ENCODE data around the gene LINC00237.

The LINC00237 gene

DNA sequence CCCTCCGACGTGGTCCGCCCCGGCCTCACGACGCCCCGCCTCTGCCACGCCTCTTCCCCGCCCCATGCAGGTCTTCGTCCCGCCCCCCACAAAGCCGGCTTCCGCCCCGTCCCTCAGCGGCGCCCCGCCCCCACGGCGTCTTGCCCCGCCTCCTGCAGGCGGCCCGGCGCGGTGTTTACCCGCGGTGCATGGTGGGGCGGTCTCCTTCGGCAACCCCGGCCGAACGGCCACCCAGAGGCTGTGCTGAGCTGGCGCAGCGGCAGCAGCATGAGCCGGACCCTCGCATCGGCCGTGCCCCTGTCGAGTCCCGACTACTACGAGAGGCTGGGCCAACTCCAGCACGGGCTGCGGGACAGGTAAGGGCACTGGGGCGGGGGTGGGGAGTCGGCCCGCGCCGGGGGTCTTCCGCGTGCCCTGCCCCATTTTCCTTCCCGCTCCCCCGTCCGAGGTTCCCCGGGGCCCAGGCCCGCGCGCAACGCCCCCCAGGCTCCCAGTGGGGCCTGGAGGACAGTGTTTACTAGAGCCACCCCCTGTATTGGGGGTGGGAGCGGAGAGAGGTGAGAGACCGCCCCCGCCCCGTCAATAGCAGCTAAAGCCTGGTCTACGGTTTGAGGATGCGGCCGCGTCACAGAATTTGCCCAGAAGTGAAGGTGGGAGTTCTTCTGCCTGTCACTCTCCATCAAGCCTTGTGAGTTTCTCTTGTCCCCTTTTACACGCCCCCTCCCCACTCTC is 19.9 kb upstream of the LINC00237 start, which contains the start of gene KIZ:
Gene KIZ (plus strand): TSS at position 234 of the 732 bp plus-strand sequence. CDS start 34 bp downstream, at position 268.
- Histone ChIP-seq H3K4me1 (ENCODE audit: control insufficient read depth, insufficient read depth, low read length) (0 out of 2 replicates have a peak, but pooled peaks cover 1% of the 10 kb centered on the region), H3K27me3 (ENCODE audit: control insufficient read depth, insufficient read depth, low read length) (no peaks in the 10 kb centered on the region), H3K9me3 (ENCODE audit: control insufficient read depth, insufficient read depth, low read length) (no peaks in the 10 kb centered on the region), H3K27ac (ENCODE audit: low read length) (no peak within 1 kb of the TSS), H3K4me3 (ENCODE audit: low read length) (peak within 1 kb of the TSS; percentile 70; the same call in 1 of the 2 replicates), H3K36me3 (ENCODE audit: control insufficient read depth, insufficient read depth, low read length) (no peaks in the 10 kb centered on the region)
- WGBS (ENCODE audit: insufficient coverage, insufficient read length): no CpG with 5 or more reads among the region's 66 CpGs
- peak; percentile 84 for DNase-seq (ENCODE audit: low read depth, low spot score)

DNA sequence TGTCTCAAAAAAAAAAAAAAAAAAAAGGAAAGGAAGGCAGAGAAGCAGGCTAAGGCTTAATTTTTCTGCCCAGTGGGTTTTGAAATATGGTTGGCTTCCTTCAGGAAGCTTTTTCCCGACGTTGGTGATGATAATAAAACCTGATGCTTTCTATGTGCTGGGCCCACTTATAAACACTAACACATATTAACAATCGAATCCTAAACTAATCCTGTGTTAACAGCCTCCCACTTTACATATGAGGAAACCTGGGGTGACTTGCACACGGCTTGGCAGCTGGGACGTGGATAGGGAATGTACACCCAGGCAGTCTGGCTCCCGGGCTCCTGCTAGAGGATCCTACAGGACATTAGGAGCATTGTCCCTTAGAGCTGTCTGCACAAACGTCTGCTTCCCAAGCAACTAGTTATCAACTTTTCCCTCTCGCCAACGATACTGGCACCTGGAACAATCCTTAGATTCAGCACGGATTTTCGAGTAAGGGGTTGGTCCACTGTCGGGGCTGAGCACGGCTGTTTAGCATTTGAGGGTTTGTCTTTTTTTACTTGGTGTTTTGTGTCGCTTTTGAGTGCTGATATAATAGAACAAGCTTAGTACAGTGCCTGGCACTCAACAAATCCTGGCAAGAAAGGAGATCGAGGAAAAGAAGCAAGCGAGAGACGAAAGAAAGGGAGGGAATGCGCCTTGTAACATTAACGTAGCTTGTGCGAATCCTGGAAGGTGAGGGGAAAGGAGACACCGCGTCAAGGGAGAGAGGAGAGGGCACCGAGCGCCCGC is 19.1 kb upstream of the LINC00237 start:
- WGBS (ENCODE audit: insufficient coverage, insufficient read length): no CpG with 5 or more reads among the region's 25 CpGs
- Histone ChIP-seq H3K27ac (ENCODE audit: low read length) (no peak overlapping the region), H3K36me3 (ENCODE audit: control insufficient read depth, insufficient read depth, low read length) (no peaks in the 10 kb centered on the region), H3K9me3 (ENCODE audit: control insufficient read depth, insufficient read depth, low read length) (no peaks in the 10 kb centered on the region), H3K4me3 (ENCODE audit: low read length) (peak overlapping the region; percentile 22; the same call in 1 of the 2 replicates), H3K27me3 (ENCODE audit: control insufficient read depth, insufficient read depth, low read length) (no peaks in the 10 kb centered on the region), H3K4me1 (ENCODE audit: control insufficient read depth, insufficient read depth, low read length) (0 out of 2 replicates have a peak, but pooled peaks cover 1% of the 10 kb centered on the region)
- DNase-seq (ENCODE audit: low read depth, low spot score): no peak

DNA sequence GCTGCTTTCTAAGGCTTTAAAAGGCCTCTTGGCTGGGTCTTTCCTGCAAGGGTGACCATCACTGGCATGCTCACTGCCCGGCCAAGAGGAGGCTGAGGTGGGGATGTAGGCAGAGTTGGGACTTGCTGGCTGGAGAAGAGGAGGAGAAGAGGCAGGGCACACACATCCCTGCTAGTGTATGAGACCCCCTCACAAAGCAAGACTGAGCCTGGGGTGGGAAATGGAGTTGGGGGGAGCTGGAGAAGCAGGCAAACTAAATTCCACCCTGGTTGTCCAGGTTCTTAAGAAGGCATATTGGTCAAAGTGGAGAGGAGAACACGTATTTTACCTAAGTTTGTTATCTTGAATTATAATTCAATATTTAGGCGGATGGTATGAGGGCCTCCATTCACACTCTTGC is 18.0 kb upstream of the LINC00237 start:
- no CpG with 5 or more reads among the region's 3 CpGs for WGBS (ENCODE audit: insufficient coverage, insufficient read length)
- H3K9me3 ChIP-seq (ENCODE audit: control insufficient read depth, insufficient read depth, low read length): no peaks in the 10 kb centered on the region
- H3K4me1 ChIP-seq (ENCODE audit: control insufficient read depth, insufficient read depth, low read length): no peaks in the 10 kb centered on the region
- H3K36me3 ChIP-seq (ENCODE audit: control insufficient read depth, insufficient read depth, low read length): no peaks in the 10 kb centered on the region
- no peak overlapping the region for H3K27ac ChIP-seq (ENCODE audit: low read length)
- no peaks in the 10 kb centered on the region for H3K27me3 ChIP-seq (ENCODE audit: control insufficient read depth, insufficient read depth, low read length)
- no peak for DNase-seq (ENCODE audit: low read depth, low spot score)
- no peak overlapping the region for H3K4me3 ChIP-seq (ENCODE audit: low read length)

DNA sequence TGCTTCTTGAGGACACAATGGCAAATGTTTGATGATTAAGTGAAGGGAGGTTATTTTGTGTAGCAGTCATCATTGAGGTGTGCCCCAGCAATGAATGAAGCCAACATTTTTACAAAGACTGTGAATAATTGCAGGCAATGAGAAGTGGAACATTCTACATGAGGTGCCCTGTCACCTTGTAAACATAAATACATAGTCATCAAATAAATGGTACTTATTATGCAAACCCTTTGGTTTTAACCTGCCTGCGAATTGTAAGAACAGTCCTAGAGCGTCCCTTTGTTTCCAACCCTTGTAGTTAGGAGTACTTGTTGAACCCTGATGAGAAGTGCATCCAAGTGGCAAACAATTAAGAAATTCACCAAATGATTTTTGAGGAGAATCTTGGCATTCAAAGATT is 12.6 kb upstream of the LINC00237 start:
- Histone ChIP-seq H3K36me3 (ENCODE audit: control insufficient read depth, insufficient read depth, low read length) (no peaks in the 10 kb centered on the region), H3K9me3 (ENCODE audit: control insufficient read depth, insufficient read depth, low read length) (no peaks in the 10 kb centered on the region), H3K4me1 (ENCODE audit: control insufficient read depth, insufficient read depth, low read length) (no peaks in the 10 kb centered on the region), H3K27me3 (ENCODE audit: control insufficient read depth, insufficient read depth, low read length) (no peaks in the 10 kb centered on the region), H3K27ac (ENCODE audit: low read length) (no peak overlapping the region), H3K4me3 (ENCODE audit: low read length) (no peak overlapping the region)
- no peak for DNase-seq (ENCODE audit: low read depth, low spot score)
- WGBS (ENCODE audit: insufficient coverage, insufficient read length): no CpG with 5 or more reads among the region's 2 CpGs

DNA sequence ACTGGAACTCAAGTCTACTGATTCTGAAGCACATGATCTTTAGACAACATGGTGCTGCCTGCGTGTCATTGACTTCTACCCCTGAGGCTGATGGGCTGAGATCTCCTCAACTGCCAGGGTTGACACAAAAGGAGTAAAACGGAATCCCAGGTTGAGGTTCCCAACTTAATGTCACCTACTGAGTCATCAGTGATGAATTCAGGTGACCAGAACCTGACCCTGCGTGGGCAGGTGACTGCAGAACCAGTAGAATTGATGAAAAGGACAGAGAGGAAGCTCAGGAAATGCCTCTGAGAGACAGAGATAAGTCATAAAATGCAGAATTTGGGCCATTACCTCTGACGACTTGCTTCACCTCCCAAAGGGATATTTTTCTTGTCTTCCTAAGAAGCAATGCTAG is 12.0 kb upstream of the LINC00237 start:
- WGBS (ENCODE audit: insufficient coverage, insufficient read length): no CpG with 5 or more reads among the region's 4 CpGs
- no peaks in the 10 kb centered on the region for H3K9me3 ChIP-seq (ENCODE audit: control insufficient read depth, insufficient read depth, low read length)
- H3K36me3 ChIP-seq (ENCODE audit: control insufficient read depth, insufficient read depth, low read length): no peaks in the 10 kb centered on the region
- H3K4me3 ChIP-seq (ENCODE audit: low read length): no peak overlapping the region
- no peaks in the 10 kb centered on the region for H3K4me1 ChIP-seq (ENCODE audit: control insufficient read depth, insufficient read depth, low read length)
- no peak for DNase-seq (ENCODE audit: low read depth, low spot score)
- no peaks in the 10 kb centered on the region for H3K27me3 ChIP-seq (ENCODE audit: control insufficient read depth, insufficient read depth, low read length)
- no peak overlapping the region for H3K27ac ChIP-seq (ENCODE audit: low read length)

DNA sequence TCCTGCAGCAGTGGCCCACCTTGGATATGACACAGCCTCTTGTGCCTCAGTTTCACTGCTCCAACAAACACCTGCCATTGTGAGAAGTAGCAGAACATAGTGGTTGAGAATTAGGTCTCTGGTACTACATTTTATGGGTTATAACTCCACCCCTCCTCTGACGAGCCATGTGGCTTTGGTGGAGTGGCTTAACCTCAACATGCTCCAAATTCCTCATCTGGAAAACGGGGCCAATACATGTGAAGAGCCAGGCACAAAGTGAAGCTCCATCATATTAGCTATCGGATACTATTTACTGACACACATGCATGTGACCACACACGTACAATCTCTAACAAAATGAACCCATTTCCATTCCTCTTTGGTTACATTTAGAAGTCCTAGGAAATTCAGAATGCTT is 11.4 kb upstream of the LINC00237 start:
- Histone ChIP-seq H3K27me3 (ENCODE audit: control insufficient read depth, insufficient read depth, low read length) (no peaks in the 10 kb centered on the region), H3K27ac (ENCODE audit: low read length) (no peak overlapping the region), H3K9me3 (ENCODE audit: control insufficient read depth, insufficient read depth, low read length) (no peaks in the 10 kb centered on the region), H3K36me3 (ENCODE audit: control insufficient read depth, insufficient read depth, low read length) (no peaks in the 10 kb centered on the region), H3K4me3 (ENCODE audit: low read length) (no peak overlapping the region), H3K4me1 (ENCODE audit: control insufficient read depth, insufficient read depth, low read length) (no peaks in the 10 kb centered on the region)
- no peak for DNase-seq (ENCODE audit: low read depth, low spot score)
- WGBS (ENCODE audit: insufficient coverage, insufficient read length): no CpG with 5 or more reads among the region's 4 CpGs

DNA sequence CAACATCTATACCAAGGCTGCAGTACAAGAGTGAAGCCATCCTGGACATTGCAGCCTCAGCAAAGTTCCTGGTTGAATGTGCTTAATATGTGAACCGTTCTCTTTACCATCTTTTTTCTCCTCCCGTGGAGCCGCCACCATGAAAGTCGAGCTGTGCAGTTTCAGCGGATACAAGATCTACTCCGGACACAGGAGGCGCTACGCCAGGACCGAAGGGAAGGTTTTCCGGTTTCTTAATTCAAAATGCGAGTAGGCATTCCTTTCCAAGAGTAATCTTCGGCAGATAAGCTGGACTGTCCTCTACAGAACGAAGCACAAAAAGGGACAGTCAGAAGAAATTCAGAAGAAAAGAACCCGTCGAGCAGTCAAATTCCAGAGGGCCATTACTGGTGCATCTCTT is 8.4 kb upstream of the LINC00237 start:
- Histone ChIP-seq H3K27ac (ENCODE audit: low read length) (no peak overlapping the region), H3K9me3 (ENCODE audit: control insufficient read depth, insufficient read depth, low read length) (no peaks in the 10 kb centered on the region), H3K4me3 (ENCODE audit: low read length) (no peak overlapping the region), H3K36me3 (ENCODE audit: control insufficient read depth, insufficient read depth, low read length) (no peaks in the 10 kb centered on the region), H3K27me3 (ENCODE audit: control insufficient read depth, insufficient read depth, low read length) (no peaks in the 10 kb centered on the region), H3K4me1 (ENCODE audit: control insufficient read depth, insufficient read depth, low read length) (0 out of 2 replicates have a peak, but pooled peaks cover 1% of the 10 kb centered on the region)
- WGBS (ENCODE audit: insufficient coverage, insufficient read length): no CpG with 5 or more reads among the region's 15 CpGs
- no peak for DNase-seq (ENCODE audit: low read depth, low spot score)

DNA sequence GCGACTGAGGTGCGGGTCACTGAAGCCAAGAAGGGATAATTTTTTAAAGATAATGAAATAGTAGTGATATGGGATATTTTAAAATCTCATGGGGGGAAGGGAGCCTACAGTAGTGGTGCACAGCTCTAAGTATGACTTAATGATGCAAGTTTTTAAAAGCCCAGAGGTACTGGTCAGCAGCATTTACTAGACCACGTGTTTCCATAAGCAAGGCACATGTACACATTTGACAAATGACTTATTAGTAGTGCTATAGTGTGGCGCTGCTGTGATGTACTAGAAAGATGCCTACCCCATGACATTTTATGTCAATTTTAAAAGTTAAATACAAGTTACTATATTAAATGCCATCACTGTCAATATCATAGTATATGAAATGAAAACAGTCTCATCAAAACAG is 7.5 kb upstream of the LINC00237 start:
- no peaks in the 10 kb centered on the region for H3K9me3 ChIP-seq (ENCODE audit: control insufficient read depth, insufficient read depth, low read length)
- H3K4me1 ChIP-seq (ENCODE audit: control insufficient read depth, insufficient read depth, low read length): 0 out of 2 replicates have a peak, but pooled peaks cover 1% of the 10 kb centered on the region
- H3K4me3 ChIP-seq (ENCODE audit: low read length): no peak overlapping the region
- DNase-seq (ENCODE audit: low read depth, low spot score): no peak
- no peaks in the 10 kb centered on the region for H3K36me3 ChIP-seq (ENCODE audit: control insufficient read depth, insufficient read depth, low read length)
- H3K27ac ChIP-seq (ENCODE audit: low read length): no peak overlapping the region
- no peaks in the 10 kb centered on the region for H3K27me3 ChIP-seq (ENCODE audit: control insufficient read depth, insufficient read depth, low read length)
- WGBS (ENCODE audit: insufficient coverage, insufficient read length): 100% methylated on average over 2 of the region's 4 CpGs

DNA sequence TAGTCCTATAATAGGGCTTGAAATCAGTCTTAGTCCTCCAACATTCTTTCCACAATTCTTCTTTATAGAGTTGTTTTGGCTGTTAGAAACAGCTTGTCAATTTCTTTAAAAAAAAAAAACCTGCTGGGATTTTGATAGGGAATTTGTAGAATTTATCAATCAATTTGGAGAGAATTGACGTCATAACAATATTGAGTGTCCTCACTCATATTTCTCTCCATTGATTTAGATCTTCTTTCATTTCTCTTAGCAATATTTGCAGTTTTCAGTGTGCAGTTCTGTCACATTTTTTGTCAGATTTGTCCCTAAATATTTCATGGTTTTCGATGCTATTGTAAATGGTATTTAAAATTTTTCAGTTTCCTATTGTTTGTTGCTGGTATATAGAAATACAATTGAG is 5.3 kb upstream of the LINC00237 start:
- Histone ChIP-seq H3K4me3 (ENCODE audit: low read length) (no peak overlapping the region), H3K27me3 (ENCODE audit: control insufficient read depth, insufficient read depth, low read length) (peaks cover 8% of the 10 kb centered on the region), H3K4me1 (ENCODE audit: control insufficient read depth, insufficient read depth, low read length) (0 out of 2 replicates have a peak, but pooled peaks cover 1% of the 10 kb centered on the region), H3K27ac (ENCODE audit: low read length) (no peak overlapping the region), H3K36me3 (ENCODE audit: control insufficient read depth, insufficient read depth, low read length) (no peaks in the 10 kb centered on the region), H3K9me3 (ENCODE audit: control insufficient read depth, insufficient read depth, low read length) (no peaks in the 10 kb centered on the region)
- no CpG with 5 or more reads among the region's 2 CpGs for WGBS (ENCODE audit: insufficient coverage, insufficient read length)
- no peak for DNase-seq (ENCODE audit: low read depth, low spot score)

DNA sequence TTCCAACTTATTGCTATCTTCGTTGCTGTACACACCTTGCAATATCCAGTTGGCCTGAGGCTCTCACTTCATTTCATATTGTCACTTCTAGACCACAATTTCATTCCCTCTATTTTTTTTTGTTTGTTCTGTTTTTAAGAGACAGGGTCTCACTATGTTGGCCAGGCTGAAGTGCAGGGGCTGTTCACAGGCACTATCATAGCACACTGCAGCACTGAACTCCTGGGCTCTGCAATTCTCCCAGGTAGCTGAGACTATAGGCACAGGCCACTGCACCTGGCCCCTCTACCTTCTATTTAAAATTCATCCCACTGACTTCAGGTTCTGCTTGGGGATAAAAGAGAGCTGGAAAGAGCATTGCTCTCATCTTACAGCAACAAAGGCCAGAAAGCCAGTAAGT is 4.7 kb upstream of the LINC00237 start:
- no peak for DNase-seq (ENCODE audit: low read depth, low spot score)
- no CpG with 5 or more reads among the region's 1 CpG for WGBS (ENCODE audit: insufficient coverage, insufficient read length)
- Histone ChIP-seq H3K27me3 (ENCODE audit: control insufficient read depth, insufficient read depth, low read length) (peaks cover 13% of the 10 kb centered on the region), H3K36me3 (ENCODE audit: control insufficient read depth, insufficient read depth, low read length) (no peaks in the 10 kb centered on the region), H3K4me1 (ENCODE audit: control insufficient read depth, insufficient read depth, low read length) (0 out of 2 replicates have a peak, but pooled peaks cover 1% of the 10 kb centered on the region), H3K27ac (ENCODE audit: low read length) (no peak overlapping the region), H3K4me3 (ENCODE audit: low read length) (no peak overlapping the region), H3K9me3 (ENCODE audit: control insufficient read depth, insufficient read depth, low read length) (no peaks in the 10 kb centered on the region)

Measured in iPS DF 6.9 (cell line).